ENCODE results near the gene PEX10.
"Not testable (repeated sequence)": the region's sequence is repeated elsewhere in the genome, so short reads cannot be mapped to it uniquely, and the experiment has no call there.

PEX10 gene

GRCh38 chr1:2442661-2443060 lies 30.3 kb upstream of the PEX10 start:
- DNase-seq: no peak

- no peak for DNase-seq
Measured at GRCh38 chr1:2441746-2442145, 29.4 kb upstream of the PEX10 start.

- DNase-seq: not testable (repeated sequence)
Measured at GRCh38 chr1:2440346-2440745, 28.0 kb upstream of the PEX10 start.

DNA sequence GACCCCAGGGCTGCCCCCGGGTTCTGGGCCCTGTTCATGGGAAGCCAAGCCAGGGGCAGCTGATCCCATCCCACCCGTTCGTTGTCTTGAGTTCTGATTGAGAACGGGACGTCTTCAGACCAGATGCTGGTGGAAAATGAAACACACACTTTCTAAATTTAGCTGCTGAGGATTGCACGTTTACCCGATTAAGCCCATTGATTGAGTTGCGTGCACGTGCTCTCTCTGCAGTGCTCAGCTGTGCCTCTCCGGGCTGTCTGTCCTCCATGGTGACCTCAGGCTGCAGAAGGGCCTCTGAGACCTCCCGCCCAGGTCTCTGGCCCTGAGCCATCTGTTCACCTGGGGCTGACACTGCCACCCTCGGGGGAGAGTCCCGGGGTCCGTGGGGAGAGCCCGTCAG lies 27.0 kb upstream of the PEX10 start:
- DNase-seq: no peak

GRCh38 chr1:2438641-2439040 lies 26.3 kb upstream of the PEX10 start:
- DNase-seq: no peak

GRCh38 chr1:2438038-2438437 lies 25.7 kb upstream of the PEX10 start:
- no peak for DNase-seq

DNA sequence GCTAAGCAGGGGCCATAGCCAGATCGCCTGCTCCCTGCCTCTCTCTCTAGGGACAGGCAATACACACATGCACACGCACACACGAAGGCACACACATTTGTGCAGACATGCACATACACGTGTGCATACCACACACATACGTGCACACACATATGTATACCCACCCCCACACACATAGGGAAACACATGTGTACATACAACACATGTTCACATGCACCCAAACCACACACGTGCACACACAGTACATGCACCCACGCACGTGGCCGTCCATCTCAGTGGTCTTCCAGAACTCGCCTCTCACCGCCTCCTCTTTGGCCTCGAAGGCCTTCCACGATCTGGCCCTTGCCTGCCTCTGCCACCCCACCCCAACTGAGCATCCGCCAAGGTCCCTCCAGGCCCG lies 25.3 kb upstream of the PEX10 start:
- no peak for DNase-seq

DNA sequence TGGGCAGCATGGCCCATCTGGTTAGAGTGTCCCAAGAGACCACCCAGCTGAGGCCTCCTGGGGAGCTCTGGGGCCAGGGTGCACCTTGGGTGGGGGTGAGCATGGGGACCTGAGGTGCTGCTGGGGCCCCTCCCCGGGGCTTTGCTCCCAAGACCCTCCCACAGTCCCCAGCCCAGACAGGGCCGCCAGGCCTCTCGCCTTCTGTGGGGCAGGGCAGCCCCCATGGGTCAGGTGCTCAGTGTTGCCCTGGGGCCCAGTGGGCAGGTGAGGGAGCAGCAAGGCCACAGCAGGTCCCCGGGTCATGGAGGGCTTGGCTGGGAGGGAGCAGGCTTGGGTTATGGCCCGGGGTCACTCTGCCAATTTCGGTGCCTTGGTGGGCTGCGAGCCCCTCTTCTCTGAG lies 24.5 kb upstream of the PEX10 start:
- DNase-seq: no peak

GRCh38 chr1:2435746-2436355 lies 23.5 kb upstream of the PEX10 start:
- no peak for DNase-seq

DNA sequence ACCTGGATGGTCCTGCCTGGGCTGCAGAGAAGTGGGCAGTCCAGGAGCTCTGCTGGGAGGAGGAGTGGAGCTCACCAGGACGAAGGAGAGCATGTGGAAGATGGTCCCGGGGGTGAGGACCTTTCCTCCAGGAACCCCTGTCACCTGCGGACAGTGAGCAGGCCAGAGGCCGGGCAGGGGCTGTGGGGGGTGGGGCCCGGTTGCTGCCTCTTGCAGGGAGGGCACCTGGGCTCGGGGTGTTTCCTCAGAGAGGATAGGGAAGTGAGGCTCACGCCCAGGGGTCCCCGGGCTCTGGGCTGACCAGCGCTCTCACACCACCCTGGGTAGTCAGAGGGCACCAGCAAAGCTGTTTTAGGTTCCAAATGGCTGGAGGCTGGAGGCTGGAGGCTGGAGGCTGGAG lies 22.7 kb upstream of the PEX10 start:
- no peak for DNase-seq

- DNase-seq: no peak
Measured at GRCh38 chr1:2433936-2434655, 21.7 kb upstream of the PEX10 start.

DNA sequence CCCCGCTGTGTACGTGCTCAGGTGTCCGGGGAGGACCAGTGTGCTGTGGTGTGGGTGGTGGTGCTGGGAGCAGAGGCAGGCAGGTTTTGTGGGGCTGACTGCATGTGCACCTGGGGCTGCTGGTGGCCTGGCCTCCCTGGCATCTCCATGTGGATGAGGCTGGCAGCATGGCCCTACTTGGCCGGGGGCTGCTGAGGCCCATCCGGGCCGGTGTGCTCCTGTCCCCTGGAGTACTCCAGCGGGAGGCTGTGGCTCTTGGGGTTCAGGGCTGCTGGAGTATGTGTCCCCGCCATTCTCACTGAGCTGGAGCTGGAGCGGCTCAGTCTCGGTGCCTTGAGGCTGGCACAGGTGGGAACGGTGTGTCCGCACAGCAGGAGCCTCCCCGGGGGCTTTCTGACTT lies 20.8 kb upstream of the PEX10 start:
- DNase-seq: no peak

- DNase-seq: no peak
Measured at GRCh38 chr1:2432441-2432844, 20.1 kb upstream of the PEX10 start.

DNA sequence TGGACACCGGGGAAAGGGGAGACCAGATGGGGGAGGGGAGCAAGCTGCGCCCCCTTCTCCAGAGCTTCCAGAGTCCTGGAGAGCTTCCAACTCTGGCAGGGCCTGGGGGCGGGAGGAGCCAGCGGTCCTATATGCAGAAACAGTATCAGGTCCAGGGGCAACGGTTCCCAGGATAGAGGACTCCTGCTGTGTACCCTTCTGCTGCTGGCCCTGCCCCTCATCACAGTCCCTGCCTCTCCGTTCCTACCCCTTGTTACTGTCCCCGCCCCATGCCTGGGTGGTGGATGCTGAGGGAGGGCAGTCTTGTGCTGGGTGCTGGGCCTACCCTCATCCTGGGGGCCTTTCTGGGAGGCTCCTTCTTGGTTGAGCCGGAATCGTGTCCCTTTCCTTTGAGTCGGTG lies 19.2 kb upstream of the PEX10 start:
- no peak for DNase-seq

- no peak for DNase-seq
Measured at GRCh38 chr1:2431103-2431502, 18.7 kb upstream of the PEX10 start.

DNA sequence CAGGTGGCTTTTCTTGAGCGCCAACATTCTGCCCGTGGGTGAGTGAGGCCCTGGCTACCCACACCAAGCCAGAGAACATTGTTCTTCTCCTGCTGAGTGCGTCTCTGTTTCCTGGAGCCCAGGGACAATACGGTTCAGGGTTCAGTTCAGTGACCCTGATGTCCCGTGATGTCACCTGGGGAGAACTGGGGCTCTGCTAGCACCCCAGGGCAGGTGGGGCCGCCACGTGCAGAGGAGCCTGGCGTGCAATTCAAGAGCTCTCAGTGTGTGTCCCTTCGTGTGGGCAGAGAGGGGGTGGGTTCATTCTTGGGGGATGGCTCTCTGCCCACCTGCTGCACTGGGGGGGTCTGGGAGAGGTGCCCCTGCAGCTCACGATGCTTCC lies 18.2 kb upstream of the PEX10 start:
- no peak for DNase-seq

- no peak for DNase-seq
Measured at GRCh38 chr1:2429780-2430591, 17.6 kb upstream of the PEX10 start.

- no peak for DNase-seq
Measured at GRCh38 chr1:2428490-2428889, 16.1 kb upstream of the PEX10 start.

GRCh38 chr1:2427976-2428375 lies 15.6 kb upstream of the PEX10 start:
- DNase-seq: no peak

- DNase-seq: no peak
Measured at GRCh38 chr1:2427051-2427450, 14.7 kb upstream of the PEX10 start.

GRCh38 chr1:2426540-2426939 lies 14.2 kb upstream of the PEX10 start:
- DNase-seq: no peak

DNA sequence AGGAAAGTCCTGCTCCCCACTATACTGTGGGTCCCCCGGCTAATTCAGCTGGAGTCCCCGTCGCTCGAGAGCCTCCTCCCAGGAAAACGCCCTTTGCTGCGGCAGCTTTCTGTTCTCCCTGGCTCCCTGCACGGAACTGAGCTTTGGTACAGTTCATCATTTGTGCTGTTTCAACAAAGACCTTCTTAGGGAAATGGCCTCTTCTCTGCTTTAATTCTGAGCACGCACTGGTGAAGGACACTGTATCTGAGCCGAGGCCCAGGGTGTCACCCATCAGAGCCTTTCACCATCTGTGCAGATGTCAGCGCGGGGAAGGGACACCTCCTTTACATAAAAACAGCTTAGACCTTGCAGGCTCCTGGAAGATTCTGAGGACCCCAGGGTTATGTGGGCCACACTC lies 13.5 kb upstream of the PEX10 start:
- no peak for DNase-seq

DNA sequence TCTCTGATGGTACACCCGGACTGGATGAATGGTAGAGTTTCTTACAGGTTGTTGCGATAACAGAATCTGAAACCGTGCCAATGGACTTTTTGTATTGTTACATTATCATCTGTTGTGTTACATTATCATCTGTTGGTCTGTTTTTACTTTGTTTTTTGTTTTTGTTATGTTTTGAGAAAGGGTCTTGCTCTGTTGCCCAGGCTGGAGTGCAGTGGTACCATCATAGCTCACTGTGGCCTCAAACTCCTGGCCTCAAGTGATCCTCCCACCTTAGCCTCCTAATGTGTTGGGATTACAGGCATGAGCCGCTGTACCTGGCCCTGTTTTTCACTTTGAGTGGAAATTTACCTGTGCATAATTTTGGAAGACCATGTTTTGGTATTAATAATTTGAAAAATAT lies 10.2 kb upstream of the PEX10 start:
- DNase-seq: no peak

GRCh38 chr1:2419416-2419815 lies 7.1 kb upstream of the PEX10 start:
- DNase-seq: no peak
